Left hindlimb (tissue), 1 donor: ENCODE measurements around the gene OPA3.

Experiments
- DNase-seq: peaks from one replicate; pipeline ENCODE4 v3.0.0-alpha.2; 2018

The OPA3 gene

GRCh38 chr19:45500918-45501729, 83.5 kb downstream of the OPA3 start:
- no peak for DNase-seq

- no peak for DNase-seq
Observed at GRCh38 chr19:45499196-45500180, 85.1 kb downstream of the OPA3 start.

DNA sequence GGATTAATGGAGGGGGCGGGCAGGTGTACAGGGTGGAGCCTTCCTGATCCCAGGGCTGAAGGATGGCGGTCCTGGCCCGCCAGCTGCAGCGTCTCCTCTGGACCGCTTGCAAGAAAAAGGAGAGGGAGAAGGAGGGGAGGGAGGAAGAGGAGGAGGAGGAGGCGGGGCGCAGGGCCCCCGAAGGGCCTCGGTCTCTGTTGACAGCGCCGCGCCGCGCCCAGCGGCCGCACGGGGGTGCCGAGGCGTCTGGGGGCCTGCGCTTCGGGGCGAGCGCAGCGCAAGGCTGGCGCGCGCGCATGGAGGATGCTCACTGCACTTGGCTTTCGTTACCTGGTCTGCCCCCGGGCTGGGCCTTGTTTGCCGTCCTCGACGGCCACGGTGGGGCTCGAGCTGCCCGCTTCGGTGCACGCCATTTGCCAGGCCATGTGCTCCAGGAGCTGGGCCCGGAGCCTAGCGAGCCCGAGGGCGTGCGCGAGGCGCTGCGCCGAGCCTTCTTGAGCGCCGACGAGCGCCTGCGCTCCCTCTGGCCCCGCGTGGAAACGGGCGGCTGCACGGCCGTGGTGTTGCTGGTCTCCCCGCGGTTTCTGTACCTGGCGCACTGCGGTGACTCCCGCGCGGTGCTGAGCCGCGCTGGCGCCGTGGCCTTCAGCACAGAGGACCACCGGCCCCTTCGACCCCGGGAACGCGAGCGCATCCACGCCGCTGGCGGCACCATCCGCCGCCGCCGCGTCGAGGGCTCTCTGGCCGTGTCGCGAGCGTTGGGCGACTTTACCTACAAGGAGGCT, 86.0 kb downstream of the OPA3 start, which contains the start of gene PPM1N:
TSS of gene PPM1N (plus strand) at position 33 of the 785 bp plus-strand sequence. CDS start at position 63, 30 bp downstream.
- no peak for DNase-seq

DNA sequence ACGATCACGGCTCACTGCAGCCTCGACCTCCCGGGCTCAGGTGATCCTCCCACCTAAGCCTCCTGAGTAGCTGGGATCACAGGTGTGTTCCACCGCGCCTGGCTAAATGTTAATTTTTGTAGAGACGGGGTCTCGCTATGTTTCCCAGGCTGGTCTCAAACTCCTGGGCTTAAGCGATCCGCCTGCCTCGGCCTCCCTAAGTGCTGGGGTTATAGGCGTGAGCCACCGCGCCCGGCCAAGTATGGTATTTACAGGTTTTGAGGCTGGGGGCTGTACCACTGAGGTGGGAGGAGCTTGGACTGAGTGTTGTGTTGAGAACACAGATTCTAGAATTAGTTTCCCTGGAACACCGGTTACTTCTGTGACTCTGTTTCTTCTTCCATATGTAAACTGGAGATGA, 86.8 kb downstream of the OPA3 start:
- DNase-seq, result no peak

- DNase-seq, result peak; percentile 70
Observed at GRCh38 chr19:45496349-45496953, 88.2 kb downstream of the OPA3 start.

DNA sequence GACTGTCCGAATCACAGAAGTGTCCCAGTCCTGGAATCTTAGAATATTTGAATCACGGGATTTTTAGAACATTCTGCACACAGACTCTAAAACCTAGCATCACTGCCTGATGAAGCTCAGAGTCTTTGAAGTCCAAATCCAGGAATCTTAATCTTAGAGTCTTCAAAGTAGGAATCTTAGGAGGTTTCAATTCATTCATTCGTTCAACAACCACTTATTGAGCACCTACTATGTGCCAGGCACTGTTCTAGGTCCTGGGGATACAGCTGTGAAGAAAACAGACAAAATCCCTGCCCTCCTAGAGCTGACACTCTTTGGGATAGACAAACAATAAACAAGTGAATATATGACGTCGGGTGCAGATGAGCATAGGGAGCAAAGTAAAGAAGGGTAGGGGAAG, 89.4 kb downstream of the OPA3 start:
- DNase-seq, result no peak

- DNase-seq, result no peak
Observed at GRCh38 chr19:45494261-45494916, 90.2 kb downstream of the OPA3 start.

GRCh38 chr19:45492627-45493470, 91.8 kb downstream of the OPA3 start:
- DNase-seq, result peak; percentile 75

DNA sequence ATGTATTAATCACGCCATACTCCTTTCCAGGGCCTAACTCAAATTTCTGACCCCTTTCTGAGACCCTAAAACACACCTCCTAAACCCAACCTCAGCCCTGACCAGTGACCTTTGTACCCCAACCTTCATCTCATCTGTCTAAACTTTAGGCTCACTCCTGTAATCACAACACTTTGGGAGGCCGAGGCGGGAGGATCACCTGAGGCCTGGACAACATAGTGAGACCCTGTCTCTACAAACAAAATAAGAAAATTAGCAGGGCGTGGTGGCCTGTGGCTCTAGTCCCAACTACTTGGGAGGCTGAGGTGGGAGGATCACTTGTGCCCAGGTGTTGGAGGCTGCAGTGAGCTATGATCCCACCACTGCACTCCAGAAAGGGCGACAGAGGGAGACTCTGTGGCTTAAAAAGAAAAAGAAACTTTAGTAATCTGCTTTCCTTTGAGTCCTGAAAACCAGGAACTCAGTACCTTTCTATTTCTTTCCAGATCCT, 92.4 kb downstream of the OPA3 start:
- DNase-seq, result no peak

DNA sequence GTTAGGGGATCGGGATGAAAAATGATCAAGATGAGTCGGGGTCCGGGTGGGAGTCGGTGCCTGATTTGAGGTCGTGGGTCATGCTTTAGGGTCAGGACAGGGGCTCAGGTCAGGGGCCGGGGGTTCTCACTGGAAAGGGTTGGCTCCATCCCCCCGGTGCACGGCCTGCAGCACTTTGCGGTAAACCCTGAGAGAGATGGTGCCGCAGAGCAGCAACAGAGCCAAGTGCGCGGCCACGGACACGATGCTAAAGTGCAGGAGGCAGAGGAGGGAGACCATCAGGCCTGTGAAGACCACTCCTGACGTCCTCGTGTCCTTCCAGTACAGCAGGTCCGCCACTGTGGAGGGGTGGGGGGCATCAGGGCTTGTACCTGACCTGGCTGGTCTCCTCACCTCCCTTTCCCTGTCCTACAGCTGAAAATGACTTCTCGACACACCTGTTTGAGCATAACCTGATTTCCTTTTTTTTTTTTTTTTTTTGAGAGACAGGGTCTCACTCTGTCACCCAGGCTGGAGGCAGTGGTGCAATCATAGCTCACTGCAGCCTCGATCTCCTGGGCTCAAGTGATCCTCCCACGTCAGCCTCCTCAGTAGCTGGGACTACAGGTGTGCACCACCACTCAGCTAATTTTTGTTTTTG, 95.3 kb downstream of the OPA3 start:
- DNase-seq, result no peak

- DNase-seq, result no peak
Observed at GRCh38 chr19:45488708-45489107, 95.9 kb downstream of the OPA3 start.

GRCh38 chr19:45485305-45486077, 99.1 kb downstream of the OPA3 start:
- peak; percentile 94 for DNase-seq

DNA sequence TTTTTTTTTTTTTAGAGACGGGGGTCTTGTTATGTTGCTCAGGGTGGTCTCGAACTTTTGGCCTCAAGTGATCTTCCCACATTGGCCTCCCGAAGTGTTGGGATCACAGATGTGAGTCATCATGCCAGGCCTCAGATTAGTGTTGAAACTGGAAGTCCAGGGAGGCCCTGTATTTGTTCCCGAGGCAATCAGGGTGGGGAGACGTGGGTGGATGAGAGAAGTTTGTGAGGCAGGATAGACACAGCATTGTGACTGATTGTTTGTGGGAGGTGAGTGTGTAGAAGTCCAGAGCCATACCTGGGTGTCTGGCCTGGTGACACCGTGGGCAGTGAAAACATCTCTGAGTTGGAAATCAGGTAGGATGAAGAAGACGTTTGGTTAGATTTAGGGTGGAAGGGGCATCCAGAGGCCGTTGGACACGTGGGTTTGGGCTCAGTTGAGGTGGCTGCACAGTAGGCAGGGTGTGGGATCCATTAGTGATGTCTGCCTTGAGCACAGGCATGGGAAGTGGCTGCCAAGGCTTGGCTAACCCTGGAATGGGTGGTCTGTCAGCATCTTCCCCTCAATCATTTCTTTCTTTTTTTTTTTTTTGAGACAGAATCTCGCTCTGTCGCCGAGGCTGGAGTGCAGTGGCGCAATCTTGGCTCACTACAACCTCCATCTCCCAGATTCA, 100.2 kb downstream of the OPA3 start:
- no peak for DNase-seq

DNA sequence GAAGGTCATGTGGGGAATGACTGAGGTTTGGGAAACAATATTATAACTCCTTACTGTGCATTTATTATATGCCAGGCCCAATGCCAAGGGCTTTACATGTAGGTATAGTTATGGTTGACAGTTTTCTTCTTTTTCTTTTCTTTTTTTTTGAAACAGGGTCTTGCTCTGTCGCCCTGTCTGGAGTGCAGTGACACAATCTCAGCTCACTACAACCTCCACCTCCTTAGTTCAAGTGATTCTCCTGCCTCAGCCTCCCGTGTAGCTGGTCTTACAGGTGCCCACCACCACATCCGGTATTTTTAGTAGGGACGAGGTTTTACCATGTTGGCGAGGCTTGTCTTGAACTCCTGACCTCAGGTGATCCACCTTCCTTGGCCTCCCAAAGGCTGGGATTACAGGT, 101.6 kb downstream of the OPA3 start:
- no peak for DNase-seq

- peak; percentile 90 for DNase-seq
Observed at GRCh38 chr19:45478454-45479238, 106.0 kb downstream of the OPA3 start.

DNA sequence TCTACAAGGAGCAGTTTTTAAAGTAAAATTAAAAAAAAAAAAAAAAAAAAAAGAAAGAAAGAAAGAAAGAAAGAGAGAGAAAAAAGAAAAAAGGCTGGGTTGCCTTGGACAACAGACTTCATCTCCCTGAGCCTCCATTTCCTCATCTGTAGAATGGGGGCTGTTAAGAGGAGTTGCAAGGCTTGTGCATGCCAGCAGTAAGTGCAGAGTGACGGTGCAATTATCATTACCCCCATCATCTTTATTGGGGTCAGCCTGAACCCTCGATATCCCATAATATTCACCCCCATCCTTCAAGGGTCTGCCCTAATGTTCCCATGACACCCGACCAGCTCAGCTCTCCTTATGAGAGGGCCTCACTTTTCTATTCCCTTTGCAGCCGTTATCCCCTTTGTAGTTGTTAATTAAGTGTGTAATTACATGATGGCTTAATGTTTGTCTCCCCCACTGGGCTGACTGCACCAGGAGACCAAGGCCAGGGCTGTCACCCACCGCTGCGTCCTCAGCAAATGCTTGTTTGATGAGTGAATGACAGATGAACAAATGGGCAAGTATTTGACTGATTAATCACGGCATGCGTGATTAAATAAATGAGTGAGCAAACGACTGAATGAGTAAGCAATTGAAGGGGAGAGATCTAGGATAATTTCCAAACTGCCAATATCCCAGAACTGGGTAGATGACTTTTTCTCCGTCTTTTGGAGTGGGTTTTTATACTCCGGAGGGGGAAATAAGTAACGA, 106.7 kb downstream of the OPA3 start:
- no peak for DNase-seq
